C4-2B (cell line): ENCODE results near the gene TRIM27.

Experiments used
- CTCF ChIP-seq: fragments of 450-650 bp; conservative IDR thresholded peaks from 2 replicates; pipeline ENCODE4 v1.5.1; 2017; ENCODE audit warnings: mild to moderate bottlenecking
- ZFX ChIP-seq: fragments of 450-650 bp; IDR thresholded peaks from 2 replicates; pipeline ENCODE4 v1.6.1; 2017

GRCh38 chr6:28868873-28869272, 54.9 kb downstream of the TRIM27 start:
- TF ChIP-seq CTCF (no peak), ZFX (no peak)
